Aorta (tissue), 5 donors: ENCODE data around the gene PLGRKT. TPM values are rescaled to one million over a fixed set of nuclear protein-coding genes. Genes with fewer than 3 reads are reported as not detected.
"Not testable (repeated sequence)": the region's sequence is repeated elsewhere in the genome, so short reads cannot be mapped to it uniquely, and the experiment has no call there.

Source experiments
- ATAC-seq: fragments of 200-7000 bp; cut with Tn5 transposase; one replicate; pipeline ENCODE4 v1.9.1; 2022; ENCODE audit warnings: moderate library complexity; ENCODE audit not compliant: low FRiP score
- DNase-seq, 2 donors: peaks; one replicate each; pipeline ENCODE4 v3.0.0-alpha.2; 2020
- H3K27ac ChIP-seq, 2 donors: one replicate each; pipeline ENCODE4 v1.5.1; 2013; ENCODE audit warnings: low read length in 2 of 2, mild to moderate bottlenecking in 2 of 2, moderate library complexity in 2 of 2, control low read depth in 1 of 2, inconsistent platforms in 1 of 2, low read depth in 1 of 2
- H3K27me3 ChIP-seq, 2 donors: one replicate each; pipeline ENCODE4 v1.6.1; 2013; ENCODE audit warnings: control low read depth in 1 of 2, low read length in 1 of 2, mild to moderate bottlenecking in 1 of 2, moderate library complexity in 1 of 2; ENCODE audit not compliant: insufficient read depth in 2 of 2, control insufficient read depth in 1 of 2
- H3K36me3 ChIP-seq, 2 donors: one replicate each; pipeline ENCODE4 v1.6.1; 2013; ENCODE audit warnings: control low read depth in 1 of 2, low read length in 1 of 2, mild to moderate bottlenecking in 1 of 2; ENCODE audit not compliant: insufficient read depth in 2 of 2, control insufficient read depth in 1 of 2
- H3K4me1 ChIP-seq, 2 donors: one replicate each; pipeline ENCODE4 v1.6.1; 2013; ENCODE audit warnings: low read length in 2 of 2, control low read depth in 1 of 2, mild to moderate bottlenecking in 1 of 2, moderate library complexity in 1 of 2; ENCODE audit not compliant: insufficient read depth in 2 of 2, control insufficient read depth in 1 of 2
- H3K4me3 ChIP-seq, 2 donors: one replicate each; pipeline ENCODE4 v1.5.1; 2013; ENCODE audit warnings: low read length in 2 of 2, control low read depth in 1 of 2, mild to moderate bottlenecking in 1 of 2
- H3K9me3 ChIP-seq: one replicate; pipeline ENCODE4 v1.6.1; 2013; ENCODE audit warnings: mild to moderate bottlenecking, low read length; ENCODE audit not compliant: control insufficient read depth
- whole genome bisulfite sequencing, 2 donors: extraction: QIAGEN DNeasy Blood & Tissue Kit; methylation state at CpG; one replicate each; pipeline ENCODE4 v1.1.7; 2013; 5-methylcytosine and 5-hydroxymethylcytosine counted together
- intact Hi-C, 2 donors: fragments of 100-400 bp; cut with DNase I; formaldehyde crosslinking; loops; one replicate each; pipeline versions ENCODE4 v1.14.2 to v1.15.0; 2022
- polyA plus RNA-seq, 2 donors: library from polyadenylated mRNA; stranded (reverse); fragments of 200-250 nt; gene quantifications; one replicate each; pipeline ENCODE4 v1.2.3, GENCODE V29; 2013
- total RNA-seq, 2 donors: library from RNA; stranded (reverse); fragmentation: NEBNext Ultra II Directional; extraction: Animal tissue kit (Norgen Biotek cat#: 25700); gene quantifications; one replicate each; pipeline ENCODE4 v1.2.1, GENCODE V29; 2021
- donor health status: healthy with polysubstance abuse.
- donor health status: Bipolar disorder and iron deficiency.
- donor health status: DM: no; HTN: no; CAD: no.
- donor health status: DM: no; HTN: no; CAD: no.
- donor health status: DM: yes; HTN: yes; CAD: no.

PLGRKT gene
- total and polyA plus RNA-seq, 4 donors, result 8.8 to 31.7 (median 11.6) TPM

GRCh38 chr9:5419987-5420386 lies 17.7 kb downstream of the PLGRKT start:
- Histone ChIP-seq H3K27ac (no peak overlapping the region), H3K27me3 (no peaks in the 10 kb centered on the region), H3K36me3 (no peaks in the 10 kb centered on the region), H3K4me3 (no peak overlapping the region), H3K9me3 (no peaks in the 10 kb centered on the region), H3K4me1 (no peaks in the 10 kb centered on the region)
- ATAC-seq (no peak), DNase-seq (no peak)
- intact Hi-C loops, result loop anchor here in 1 of 2 donors (10.0 kb wide), 1 partner anchor 155 kb away; no protein-coding TSS in a partner anchor

- Histone ChIP-seq H3K9me3 (no peaks in the 10 kb centered on the region), H3K27ac (no peak overlapping the region), H3K27me3 (no peaks in the 10 kb centered on the region), H3K36me3 (no peaks in the 10 kb centered on the region), H3K4me1 (no peaks in the 10 kb centered on the region), H3K4me3 (no peak overlapping the region)
- ATAC-seq (peak; percentile 19), DNase-seq (no peak)
- 92% methylated on average over 18 to 20 of the region's 20 CpGs for WGBS, 2 donors
- intact Hi-C loops, result no loop called here
These were observed 19.2 kb downstream of the PLGRKT start for GRCh38 chr9:5418481-5418880.

GRCh38 chr9:5416953-5417352 lies 20.8 kb downstream of the PLGRKT start:
- Histone ChIP-seq H3K27ac (no peak overlapping the region), H3K4me1 (no peaks in the 10 kb centered on the region), H3K27me3 (no peaks in the 10 kb centered on the region), H3K4me3 (no peak overlapping the region), H3K36me3 (no peaks in the 10 kb centered on the region), H3K9me3 (no peaks in the 10 kb centered on the region)
- 70 to 75% methylated on average over 3 of the region's 3 CpGs for WGBS, 2 donors
- ATAC-seq, result no peak
- intact Hi-C loops, result no loop called here
- no peak for DNase-seq

- ATAC-seq (no peak), DNase-seq (no peak)
- H3K27ac ChIP-seq, result no peak overlapping the region
- whole genome bisulfite sequencing, 2 donors, result 99 to 100% methylated on average over 1 of the region's 1 CpG
- intact Hi-C loops, result no loop called here
- peaks cover 0 to 3% of the 10 kb centered on the region in 2 donors for H3K36me3 ChIP-seq
- no peak overlapping the region for H3K4me3 ChIP-seq
- no peaks in the 10 kb centered on the region for H3K27me3 ChIP-seq
- peaks cover 5% of the 10 kb centered on the region for H3K9me3 ChIP-seq
- no peaks in the 10 kb centered on the region for H3K4me1 ChIP-seq
These were observed 29.1 kb downstream of the PLGRKT start for GRCh38 chr9:5408596-5408995.

GRCh38 chr9:5402217-5402616 lies 35.5 kb downstream of the PLGRKT start:
- ATAC-seq, result no peak
- Histone ChIP-seq H3K4me3 (no peak overlapping the region), H3K27ac (no peak overlapping the region), H3K9me3 (no peaks in the 10 kb centered on the region), H3K27me3 (no peaks in the 10 kb centered on the region), H3K36me3 (no peaks in the 10 kb centered on the region), H3K4me1 (no peaks in the 10 kb centered on the region)
- intact Hi-C loops, result no loop called here
- no peak for DNase-seq

- H3K27me3 ChIP-seq, H3K36me3 ChIP-seq, H3K27ac ChIP-seq, ATAC-seq, H3K9me3 ChIP-seq, H3K4me1 ChIP-seq, intact Hi-C loops, DNase-seq, H3K4me3 ChIP-seq: not testable (repeated sequence)
- WGBS, 2 donors, result 87 to 90% methylated on average over 3 of the region's 3 CpGs
These were observed 40.2 kb downstream of the PLGRKT start for GRCh38 chr9:5397547-5397946.

GRCh38 chr9:5395428-5395827 lies 42.3 kb downstream of the PLGRKT start:
- H3K4me3 ChIP-seq, result no peak overlapping the region
- H3K27me3 ChIP-seq, result no peaks in the 10 kb centered on the region
- H3K9me3 ChIP-seq, result no peaks in the 10 kb centered on the region
- no peaks in the 10 kb centered on the region for H3K36me3 ChIP-seq
- no peak overlapping the region for H3K27ac ChIP-seq
- no peaks in the 10 kb centered on the region for H3K4me1 ChIP-seq
- DNase-seq (no peak), ATAC-seq (no peak)
- intact Hi-C loops, result no loop called here

- H3K9me3 ChIP-seq, H3K36me3 ChIP-seq, H3K27ac ChIP-seq, H3K27me3 ChIP-seq, intact Hi-C loops, H3K4me3 ChIP-seq, DNase-seq, ATAC-seq, H3K4me1 ChIP-seq: not testable (repeated sequence)
- WGBS, 2 donors, result 83 to 85% methylated on average over 2 of the region's 2 CpGs
These were observed 43.7 kb downstream of the PLGRKT start for GRCh38 chr9:5393976-5394375.

GRCh38 chr9:5393497-5393896 lies 44.2 kb downstream of the PLGRKT start:
- H3K36me3 ChIP-seq, result no peaks in the 10 kb centered on the region
- ATAC-seq (no peak), DNase-seq (no peak)
- no peak overlapping the region for H3K4me3 ChIP-seq
- intact Hi-C loops, result no loop called here
- no peaks in the 10 kb centered on the region for H3K27me3 ChIP-seq
- 59 to 72% methylated on average over 2 of the region's 2 CpGs for WGBS, 2 donors
- H3K27ac ChIP-seq, result no peak overlapping the region
- no peaks in the 10 kb centered on the region for H3K9me3 ChIP-seq
- no peaks in the 10 kb centered on the region for H3K4me1 ChIP-seq
